Activated CD4-positive, alpha-beta T cell treated with anti-CD3 and anti-CD28 coated beads for 24 hours (primary cell): Measurements from ENCODE around the gene LGR5.

Source experiments
- DNase-seq, 2 donors: peaks; one replicate each; pipeline ENCODE4 v3.0.0-alpha.2; 2020; ENCODE audit warnings: low read depth in 2 of 2

The LGR5 gene

GRCh38 chr12:71594214-71594948 is 154.8 kb downstream of the LGR5 start:
- DNase-seq = no peak

DNA sequence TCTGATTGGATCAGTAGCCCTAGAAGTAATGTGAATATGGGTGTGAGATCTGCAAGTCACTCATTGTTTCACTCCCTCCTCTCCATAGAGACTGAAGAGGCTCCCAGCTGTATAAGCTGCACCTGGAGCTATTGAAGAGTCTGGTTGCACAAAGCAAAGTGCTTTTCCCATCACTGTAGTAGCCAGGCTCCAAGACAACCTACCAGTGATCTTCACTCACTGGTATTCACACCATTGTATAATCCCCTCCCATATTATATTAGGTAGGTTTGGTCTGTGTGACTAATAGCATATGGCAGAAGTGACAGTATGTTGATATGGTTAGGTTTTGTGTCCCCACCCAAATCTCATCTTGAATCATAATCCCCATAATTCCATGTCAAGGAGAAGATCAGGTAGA is 159.6 kb downstream of the LGR5 start:
- DNase-seq = no peak

DNA sequence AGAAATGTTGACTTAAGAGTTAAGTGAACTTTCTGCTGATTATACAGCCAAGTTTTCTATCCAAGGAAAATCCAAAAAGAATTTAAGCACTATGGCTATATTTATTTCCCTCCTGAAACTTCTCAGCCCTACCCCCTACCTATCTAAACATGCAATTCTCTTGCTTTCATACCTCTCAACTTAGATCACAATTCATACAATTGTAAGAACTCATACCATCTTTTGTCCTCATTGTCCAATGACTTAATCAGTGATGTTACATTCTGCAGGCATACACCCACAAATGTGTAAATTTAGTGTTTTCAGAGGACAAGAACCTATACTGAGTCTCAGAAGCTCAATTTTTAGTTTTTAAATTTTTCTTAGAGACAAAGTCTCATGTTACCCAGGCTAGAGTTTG is 161.9 kb downstream of the LGR5 start:
- DNase-seq = no peak

- no peak for DNase-seq
Measured at GRCh38 chr12:71602761-71603577, 163.4 kb downstream of the LGR5 start.

GRCh38 chr12:71605039-71605438 is 165.4 kb downstream of the LGR5 start:
- DNase-seq = no peak

GRCh38 chr12:71607494-71608330 is 168.1 kb downstream of the LGR5 start:
- no peak for DNase-seq

DNA sequence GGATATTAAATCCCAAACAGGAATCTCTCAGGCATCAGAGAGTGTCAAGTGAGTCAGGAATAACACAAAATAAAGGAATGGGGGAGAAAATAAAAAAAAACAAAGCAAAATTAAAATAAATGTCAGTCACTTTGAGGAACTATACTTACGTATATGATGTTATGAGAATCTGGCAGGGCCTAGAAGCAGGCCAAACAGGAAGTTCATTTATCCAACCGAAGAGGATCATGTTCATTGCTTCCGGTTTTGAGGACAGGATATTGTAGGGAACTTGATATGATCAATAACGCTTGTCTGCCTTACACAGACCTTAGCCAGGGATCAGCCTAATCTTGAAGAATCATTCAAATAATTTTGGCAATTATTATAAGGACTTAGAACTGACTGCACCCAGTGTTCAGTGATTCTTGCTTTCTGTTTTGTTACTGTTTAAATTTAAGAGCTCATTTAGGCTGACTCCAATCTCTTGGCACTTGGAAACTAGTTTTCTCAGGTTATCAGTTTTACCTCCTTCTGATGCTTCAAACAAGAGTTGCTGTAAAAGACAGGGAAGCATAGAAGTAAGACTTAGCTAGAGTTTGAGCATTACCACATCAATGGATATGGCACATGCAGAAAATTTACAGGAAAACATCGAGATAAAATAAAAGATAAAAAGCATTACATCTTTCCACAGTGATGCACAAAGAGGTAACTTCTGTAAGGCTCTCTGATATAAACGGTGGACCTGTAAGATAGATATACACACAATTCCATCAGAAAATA is 170.6 kb downstream of the LGR5 start:
- DNase-seq = no peak

DNA sequence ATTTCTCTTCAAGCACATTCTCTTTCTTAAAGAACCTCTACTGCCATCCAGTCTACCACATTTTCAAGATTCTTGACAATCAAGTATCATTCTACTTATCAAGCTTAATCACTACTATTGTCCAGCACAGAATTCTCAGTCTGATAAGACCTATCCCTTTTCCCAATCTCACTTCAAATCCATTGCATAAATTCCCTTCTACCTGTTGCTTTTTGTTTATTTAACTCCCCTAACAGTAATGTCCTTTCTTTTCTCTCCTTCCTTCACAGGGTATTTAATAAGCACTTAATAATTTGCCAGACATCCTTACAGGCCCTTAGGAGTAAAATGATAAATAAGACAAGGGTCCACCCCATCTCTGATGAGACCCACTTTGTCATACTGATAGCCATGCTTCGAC is 182.3 kb downstream of the LGR5 start:
- no peak for DNase-seq

GRCh38 chr12:71625476-71625875 is 185.9 kb downstream of the LGR5 start:
- DNase-seq = no peak

DNA sequence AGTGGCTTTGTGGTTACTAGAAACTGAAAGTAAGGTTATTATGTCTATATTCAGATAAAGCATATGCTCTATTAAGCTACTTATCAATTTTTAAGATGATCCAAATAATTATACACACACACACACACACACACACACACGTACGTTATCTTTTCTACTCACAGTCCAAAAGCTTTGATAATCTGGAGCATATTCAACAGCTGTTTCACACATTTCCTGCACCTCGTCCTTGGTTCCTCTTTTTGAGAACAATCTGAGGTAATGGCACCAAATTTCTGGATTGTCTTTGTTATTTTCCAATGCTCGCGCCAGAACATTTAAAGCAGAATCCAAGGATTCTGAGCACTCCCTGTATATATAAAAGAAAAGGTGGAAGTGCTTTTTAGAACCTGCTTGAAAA is 186.5 kb downstream of the LGR5 start:
- no peak for DNase-seq

DNA sequence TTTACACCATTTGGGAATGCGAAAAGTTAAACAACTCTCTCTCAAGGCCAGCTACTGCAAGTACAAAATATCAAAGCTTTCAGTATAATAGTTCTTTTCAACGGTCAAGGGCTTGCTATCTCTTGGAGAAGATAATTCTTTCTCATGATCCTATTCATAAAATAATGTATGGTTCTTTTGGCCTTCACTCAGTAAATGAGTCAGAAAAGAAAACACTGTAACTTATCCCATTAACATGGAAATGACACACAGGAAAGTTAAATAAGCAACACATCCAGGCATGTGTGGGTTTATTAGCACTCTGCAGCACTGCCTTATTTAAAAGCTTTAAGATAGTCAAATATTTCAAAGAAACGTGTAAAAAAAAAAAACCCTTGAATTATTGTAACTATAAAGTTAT is 187.2 kb downstream of the LGR5 start:
- DNase-seq = no peak

DNA sequence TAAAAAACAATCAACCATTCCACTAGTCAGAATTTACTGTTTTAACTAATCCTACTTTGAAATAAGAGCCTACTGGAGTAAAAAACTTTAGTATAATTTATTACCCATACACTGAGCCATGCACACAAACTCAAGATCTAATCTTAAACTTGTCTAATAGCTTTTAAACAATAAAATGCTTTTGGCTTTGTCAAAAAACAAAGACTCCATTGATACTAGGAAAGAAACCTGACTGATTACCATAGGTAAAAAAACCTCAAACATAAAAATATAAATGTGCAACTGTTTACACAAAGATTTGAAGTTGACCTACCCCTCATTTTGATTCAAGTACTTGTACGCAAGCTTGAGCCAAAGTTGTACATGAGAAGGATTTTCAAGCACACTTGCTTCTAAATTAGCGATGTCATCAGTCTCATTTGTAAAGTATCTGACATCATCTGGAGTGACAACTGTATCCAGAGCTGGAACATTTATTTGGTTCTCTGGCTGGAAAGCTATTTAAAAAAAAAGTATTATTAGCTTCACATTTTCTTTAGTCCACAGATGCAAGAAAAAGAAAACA is 187.9 kb downstream of the LGR5 start:
- no peak for DNase-seq
